GM19193 (cell line): Measurements from ENCODE around the gene KIT.

Experiments used
- POLR2A ChIP-seq: IDR thresholded peaks from 4 replicates; pipeline ENCODE4 v1.6.1; 2011; ENCODE audit not compliant: insufficient read depth, insufficient read length; ENCODE audit errors: extremely low read depth

Gene KIT

DNA sequence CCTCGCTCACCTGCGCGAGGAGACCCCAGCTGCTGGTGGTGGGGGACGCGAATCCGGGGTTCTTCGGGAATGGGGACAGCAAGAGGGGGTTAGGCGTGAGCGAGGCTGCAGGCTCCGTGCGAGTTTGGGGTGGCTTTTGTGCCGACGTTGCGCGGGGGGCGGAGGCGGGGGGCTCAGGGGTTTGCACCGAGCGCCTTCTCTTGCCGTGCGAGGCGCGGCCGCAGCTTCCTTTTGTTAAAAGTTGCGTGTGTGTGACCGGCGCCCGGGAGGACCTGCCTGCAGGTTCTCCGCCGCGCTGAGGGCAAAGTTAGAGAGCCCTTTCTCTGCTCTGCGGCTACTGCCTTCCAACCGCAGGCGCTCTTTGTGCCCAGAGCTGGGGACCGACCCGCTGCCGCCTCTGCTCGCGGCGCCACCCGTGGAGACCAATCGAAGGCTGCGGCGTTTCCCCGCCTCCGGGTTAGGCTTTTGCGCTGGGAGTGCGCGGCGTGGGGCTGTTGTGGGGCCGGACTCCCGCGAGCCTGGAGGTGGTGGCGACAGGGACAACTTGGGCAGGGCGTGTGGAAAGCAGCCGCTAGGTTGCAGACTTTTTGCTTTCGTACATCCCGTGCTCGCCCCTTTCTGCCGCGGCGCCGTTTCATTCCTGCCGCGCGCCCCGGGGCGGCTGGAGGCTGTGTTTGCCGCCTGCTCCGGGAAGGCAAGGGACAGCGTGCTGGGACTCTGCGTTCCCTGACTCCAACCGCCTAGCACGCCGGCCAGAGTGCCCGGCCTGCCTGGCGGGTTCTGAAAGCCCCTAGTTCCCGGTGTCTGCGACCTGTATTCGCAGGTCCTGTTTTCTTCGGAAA is 716 bp downstream of the KIT start:
- no peak for TF ChIP-seq POLR2A

GRCh38 chr4:54659313-54659712 is 1.6 kb downstream of the KIT start:
- TF ChIP-seq POLR2A = no peak

GRCh38 chr4:54659749-54660535 is 2.2 kb downstream of the KIT start:
- TF ChIP-seq POLR2A = no peak

- no peak for TF ChIP-seq POLR2A
Observed at GRCh38 chr4:54660591-54660990, 2.8 kb downstream of the KIT start.

DNA sequence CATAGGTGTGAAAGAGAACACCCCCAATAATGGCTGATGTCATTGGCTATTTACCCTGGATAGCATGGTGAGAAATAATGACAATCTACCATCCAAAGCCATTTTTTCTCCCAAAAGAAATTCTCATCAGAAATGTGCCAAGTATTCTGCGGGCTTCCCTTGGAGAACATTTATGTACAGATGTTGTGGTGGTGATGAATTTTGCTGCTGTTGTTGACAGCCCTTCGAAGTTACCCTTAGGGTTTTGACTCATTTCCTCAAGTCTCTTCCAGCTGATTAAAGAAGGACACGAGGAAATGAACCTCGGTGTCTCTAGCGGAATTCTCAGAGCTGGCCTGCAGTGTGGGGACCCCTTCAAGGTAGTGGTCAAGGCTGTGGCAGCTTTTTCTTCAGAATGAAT is 3.4 kb downstream of the KIT start:
- no peak for TF ChIP-seq POLR2A

DNA sequence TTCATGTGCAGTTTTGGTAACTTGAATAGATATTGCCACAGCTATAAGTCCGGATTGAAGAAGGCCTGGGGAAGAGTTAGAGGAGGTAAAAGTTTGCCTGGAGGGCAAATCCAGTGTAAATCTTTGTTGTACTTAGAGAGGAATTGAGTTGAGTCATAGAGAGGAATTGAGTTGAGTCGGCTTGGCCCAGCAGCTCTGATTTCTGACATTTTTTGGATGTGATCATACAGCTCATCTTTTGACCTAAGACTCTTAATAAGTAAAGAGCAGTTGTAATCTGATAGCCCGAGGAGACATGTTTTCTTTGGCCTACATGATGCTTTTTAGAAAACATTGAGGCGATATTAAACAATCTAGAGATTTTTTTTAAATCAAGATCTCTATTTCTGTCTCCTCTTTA is 3.9 kb downstream of the KIT start:
- TF ChIP-seq POLR2A = no peak

DNA sequence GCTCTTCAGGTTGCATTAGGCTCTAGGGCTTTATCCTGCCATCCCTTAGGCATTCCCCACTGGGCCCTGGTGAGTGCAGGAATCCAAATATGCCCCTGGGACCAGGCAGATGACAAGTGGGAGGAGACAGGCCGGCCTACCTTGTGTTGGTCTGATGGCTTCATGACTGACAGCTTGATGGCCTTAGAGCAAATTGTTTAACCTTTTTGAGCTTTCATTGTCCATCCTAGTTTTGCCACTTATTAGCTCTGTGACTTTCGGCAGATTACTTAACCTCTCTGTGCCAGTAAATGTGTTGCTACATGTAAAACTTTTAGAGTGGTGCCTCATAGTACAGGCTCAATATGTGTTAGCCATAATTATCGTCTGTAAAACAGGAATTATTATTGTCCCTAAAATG is 4.4 kb downstream of the KIT start:
- no peak for TF ChIP-seq POLR2A

- TF ChIP-seq POLR2A = no peak
Observed at GRCh38 chr4:54662901-54663585, 5.3 kb downstream of the KIT start.

DNA sequence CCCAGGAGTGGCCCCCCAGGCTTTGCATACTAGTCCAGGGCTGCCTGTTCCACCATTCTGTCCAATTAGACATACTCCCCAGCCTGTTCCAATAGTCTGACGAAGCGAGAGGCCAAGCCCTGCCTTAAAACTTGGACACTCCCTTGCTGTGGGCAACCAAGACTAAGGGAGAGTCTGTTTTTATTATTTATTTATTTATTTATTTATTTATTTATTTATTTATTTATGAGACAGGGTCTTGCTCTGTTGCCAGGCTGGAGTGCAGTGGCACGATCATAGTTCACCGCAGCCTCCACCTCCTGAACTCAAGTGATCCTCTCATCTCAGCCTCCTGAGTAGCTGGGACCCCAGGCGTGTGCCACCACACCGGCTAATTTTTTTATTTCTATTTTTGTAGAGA is 6.6 kb downstream of the KIT start:
- TF ChIP-seq POLR2A = no peak

DNA sequence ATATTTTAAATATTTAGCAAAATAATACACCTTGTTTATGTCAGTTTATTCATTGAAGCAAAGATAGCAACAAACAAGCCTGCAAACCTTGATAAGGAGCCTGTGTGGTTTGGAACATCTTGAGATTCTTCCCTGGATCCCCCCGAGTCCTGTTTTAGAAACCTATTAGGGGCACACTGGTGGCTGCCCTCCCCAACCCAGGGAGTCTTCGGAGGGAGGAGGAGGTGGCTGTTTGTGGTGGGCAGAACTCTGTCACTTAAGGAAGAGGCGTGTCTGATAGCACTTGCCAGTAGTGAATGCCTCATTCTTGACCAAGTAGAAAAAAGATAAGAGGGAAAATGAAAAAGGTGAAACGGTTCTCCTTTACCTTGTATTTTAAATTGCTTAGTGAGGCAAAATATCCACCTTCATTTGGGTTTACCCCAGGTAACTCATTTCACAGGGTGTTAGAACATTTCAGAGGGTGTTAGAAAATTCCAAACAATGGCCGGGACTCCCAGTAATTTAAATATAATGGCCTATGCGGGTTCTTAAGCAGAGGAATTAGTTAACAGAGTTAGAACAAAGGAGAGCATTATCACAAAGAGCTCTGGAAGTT is 10.4 kb downstream of the KIT start:
- TF ChIP-seq POLR2A = no peak

GRCh38 chr4:54669831-54670230 is 12.1 kb downstream of the KIT start:
- no peak for TF ChIP-seq POLR2A

- no peak for TF ChIP-seq POLR2A
Observed at GRCh38 chr4:54675721-54676461, 18.1 kb downstream of the KIT start.

DNA sequence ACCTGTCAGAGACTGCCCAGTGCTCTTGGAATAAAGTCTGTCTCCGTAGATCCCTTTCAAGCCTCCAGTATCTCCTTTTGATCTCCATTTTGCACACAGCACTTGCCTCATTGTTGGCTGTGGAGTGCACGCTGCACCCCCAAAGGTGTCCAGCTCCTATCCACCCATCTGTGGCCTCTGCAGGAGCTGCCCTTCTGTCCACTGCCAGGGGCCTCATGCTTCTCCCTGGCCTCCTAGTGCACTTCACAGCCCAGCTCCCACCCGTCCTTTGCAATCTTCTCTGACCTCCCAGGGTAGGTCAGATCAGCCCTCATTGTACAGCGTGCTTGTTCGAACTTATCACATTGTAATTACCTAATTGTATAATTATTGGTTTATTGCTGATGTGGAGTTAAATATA is 18.9 kb downstream of the KIT start:
- TF ChIP-seq POLR2A = no peak

GRCh38 chr4:54677416-54677815 is 19.7 kb downstream of the KIT start:
- TF ChIP-seq POLR2A = no peak
